ENCODE results near the gene SH3GL1. TPM values are rescaled to one million over a fixed set of nuclear protein-coding genes. Genes with fewer than 3 reads are reported as not detected.

Gene SH3GL1
- polyA plus RNA-seq, 1 of the 3 experiments (the other 2 are of a cell fraction): 82.8 TPM

DNA sequence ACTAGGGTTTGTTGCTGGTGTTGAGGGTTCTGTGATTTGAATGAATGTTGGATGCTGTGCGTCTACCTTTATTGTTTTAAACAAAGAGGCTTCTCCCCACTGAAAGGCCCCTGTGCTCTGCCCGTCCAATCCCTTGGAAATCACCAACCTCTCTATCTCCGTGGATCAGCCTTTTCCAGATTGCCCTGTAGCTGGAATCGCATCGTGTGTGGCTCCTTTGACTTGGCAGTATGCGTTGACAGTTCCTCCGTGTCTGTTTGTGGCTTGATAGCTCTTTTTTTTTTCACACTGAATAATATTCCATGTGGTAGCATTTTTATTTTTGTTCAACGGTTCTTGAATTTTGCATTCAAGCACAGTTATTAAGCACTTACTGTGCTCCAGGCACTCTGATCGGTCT is 34.0 kb upstream of the SH3GL1 start:
- H3K27me3 ChIP-seq (ENCODE audit: insufficient read depth): no peaks in the 10 kb centered on the region
- H2AFZ ChIP-seq (ENCODE audit: low read depth): no peak overlapping the region
- no peaks in the 10 kb centered on the region for H4K20me1 ChIP-seq (ENCODE audit: insufficient read depth)
- CTCF ChIA-PET: interaction anchor here (0.8 to 0.9 kb wide), 3 partner anchors 11 to 91 kb away, joined by 3 to 5 read pairs (median 3); no protein-coding TSS in a partner anchor
- H3K27ac ChIP-seq (ENCODE audit: low read depth in 2 of 2, low read length in 1 of 2): no peak overlapping the region
- H3K79me2 ChIP-seq (ENCODE audit: insufficient read depth): no peaks in the 10 kb centered on the region; the same call in 1 of the 2 replicates
- H3K9me3 ChIP-seq: no peaks in the 10 kb centered on the region
- no peaks in the 10 kb centered on the region for H3F3A ChIP-seq (replicated peaks; ENCODE audit: insufficient read depth)
- H3K36me3 ChIP-seq (replicated peaks in 1 of 2; ENCODE audit: control insufficient read depth in 1 of 2, insufficient read depth in 2 of 2, low read length in 1 of 2): peaks cover 0 to 23% of the 10 kb centered on the region in 2 experiments
- POLR2A ChIA-PET: no interaction called here
- no peaks in the 10 kb centered on the region for H3K9me2 ChIP-seq
- H3K4me1 ChIP-seq (ENCODE audit: control insufficient read depth in 1 of 2, insufficient read depth in 2 of 2, low read depth in 1 of 2, low read length in 1 of 2): no peaks in the 10 kb centered on the region
- H3K4me3 ChIP-seq (ENCODE audit: low read depth in 2 of 2, low read length in 1 of 2): no peak overlapping the region
- H3K4me2 ChIP-seq: no peak overlapping the region
- TF ChIP-seq NFIC (IDR thresholded peaks at IDR 0.05; ENCODE audit: borderline replicate concordance): no peak
- TF ChIP-seq MXI1 (IDR thresholded peaks at IDR 0.05; ENCODE audit: low read depth, low read length): no peak
- TF ChIP-seq FOSL2 (IDR thresholded peaks at IDR 0.05; ENCODE audit: borderline replicate concordance, low read depth): no peak
- no peak for TF ChIP-seq GABPA (IDR thresholded peaks at IDR 0.05; ENCODE audit: low read depth)
- no peak for TF ChIP-seq FOXJ3 (CRISPR knock-in tag; IDR thresholded peaks at IDR 0.05)
- no peak for TF ChIP-seq RAD21 (IDR thresholded peaks at IDR 0.05; ENCODE audit: low read length)
- TF ChIP-seq TEAD4 (IDR thresholded peaks at IDR 0.05; ENCODE audit: borderline replicate concordance, insufficient read depth): no peak
- TF ChIP-seq USF2 (IDR thresholded peaks at IDR 0.05; ENCODE audit: borderline replicate concordance, low read depth, low read length): no peak
- TF ChIP-seq YY1 (IDR thresholded peaks at IDR 0.05; ENCODE audit: low read depth): no peak
- TF ChIP-seq EP300 (IDR thresholded peaks at IDR 0.05; ENCODE audit: borderline replicate concordance in 1 of 2, low read depth in 1 of 2, low read length in 1 of 2): no peak
- no peak for TF ChIP-seq MEF2A (IDR thresholded peaks at IDR 0.05; ENCODE audit: borderline replicate concordance, low read depth)
- TF ChIP-seq ELF1 (IDR thresholded peaks at IDR 0.05): no peak
- no peak for TF ChIP-seq NRF1 (IDR thresholded peaks at IDR 0.05; ENCODE audit: low read depth, low read length)
- no peak for TF ChIP-seq TAF1 (IDR thresholded peaks at IDR 0.05; ENCODE audit: borderline replicate concordance, low read depth, low read length)
- no peak for TF ChIP-seq SIN3A (IDR thresholded peaks at IDR 0.05; ENCODE audit: borderline replicate concordance, low read depth, low read length)
- no peak for TF ChIP-seq JUND (IDR thresholded peaks at IDR 0.05)
- no peak for TF ChIP-seq RFX5 (IDR thresholded peaks at IDR 0.05; ENCODE audit: low read length)
- TF ChIP-seq RXRA (IDR thresholded peaks at IDR 0.05; ENCODE audit: borderline replicate concordance, low read depth): no peak
- TF ChIP-seq PBX3 (IDR thresholded peaks at IDR 0.05): no peak
- DNase-seq: no peak
- WGBS (ENCODE audit: low lambda C conversion rate): 94% methylated on average over 9 of the region's 9 CpGs
- H3K9ac ChIP-seq: no peak overlapping the region
